Measurements from ENCODE around the gene PSMF1. TPM values are rescaled to one million over a fixed set of nuclear protein-coding genes. Genes with fewer than 3 reads are reported as not detected.

PSMF1 gene
- total RNA-seq, 1 donor from 2014 or later, result 133 TPM

- TF ChIP-seq CTCF (IDR thresholded peaks at IDR 0.05; ENCODE audit: insufficient read depth, low read depth, low read length) (no peak), EZH2 (IDR thresholded peaks at IDR 0.05; ENCODE audit: insufficient read depth, low read length) (no peak)
- no peak for FAIRE-seq
- Mint-ChIP-seq H3K4me1 (ENCODE audit: low read depth, unreplicated experiment) (no peaks in the 10 kb centered on the region), H3K27ac (ENCODE audit: unreplicated experiment) (no peak overlapping the region), H3K4me3 (ENCODE audit: unreplicated experiment) (no peak overlapping the region), H3K27me3 (ENCODE audit: low read depth, unreplicated experiment) (no peaks in the 10 kb centered on the region), H3K9me3 (ENCODE audit: unreplicated experiment) (no peaks in the 10 kb centered on the region), H3K36me3 (ENCODE audit: low read depth, unreplicated experiment) (peaks cover 21% of the 10 kb centered on the region)
- Histone ChIP-seq H3K4me3 (ENCODE audit: insufficient read depth, low read depth, low read length) (no peak overlapping the region), H3K4me1 (ENCODE audit: insufficient read depth, low read length) (no peaks in the 10 kb centered on the region), H2AFZ (ENCODE audit: low read depth, low read length) (no peak overlapping the region), H3K79me2 (ENCODE audit: insufficient read depth, low read length) (peaks cover 45% of the 10 kb centered on the region), H3K4me2 (ENCODE audit: low read length) (no peak overlapping the region), H4K20me1 (ENCODE audit: insufficient read depth, low read length) (peaks cover 53% of the 10 kb centered on the region), H3K36me3 (ENCODE audit: insufficient read depth, low read length) (peaks cover 24% of the 10 kb centered on the region), H3K9me3 (ENCODE audit: insufficient read depth, low read depth, low read length) (no peaks in the 10 kb centered on the region), H3K27ac (ENCODE audit: low read depth, low read length) (no peak overlapping the region), H3K27me3 (ENCODE audit: insufficient read depth, low read length) (no peaks in the 10 kb centered on the region), H3K9ac (ENCODE audit: low read length) (no peak overlapping the region)
- DNase-seq (ENCODE audit: low read depth), result no peak
These were observed 16.4 kb downstream of the PSMF1 start for GRCh38 chr20:1134836-1135235.

- Histone ChIP-seq H4K20me1 (ENCODE audit: insufficient read depth, low read length) (peaks cover 42% of the 10 kb centered on the region), H3K27ac (ENCODE audit: low read depth, low read length) (no peak overlapping the region), H3K79me2 (ENCODE audit: insufficient read depth, low read length) (peaks cover 34% of the 10 kb centered on the region), H3K4me3 (ENCODE audit: insufficient read depth, low read depth, low read length) (no peak overlapping the region), H3K9me3 (ENCODE audit: insufficient read depth, low read depth, low read length) (no peaks in the 10 kb centered on the region), H3K4me2 (ENCODE audit: low read length) (no peak overlapping the region), H3K9ac (ENCODE audit: low read length) (no peak overlapping the region), H3K36me3 (ENCODE audit: insufficient read depth, low read length) (peaks cover 28% of the 10 kb centered on the region), H3K4me1 (ENCODE audit: insufficient read depth, low read length) (no peaks in the 10 kb centered on the region), H2AFZ (ENCODE audit: low read depth, low read length) (no peak overlapping the region), H3K27me3 (ENCODE audit: insufficient read depth, low read length) (no peaks in the 10 kb centered on the region)
- no peak overlapping the region for H3K4me3 Mint-ChIP-seq (ENCODE audit: unreplicated experiment)
- H3K4me1 Mint-ChIP-seq (ENCODE audit: low read depth, unreplicated experiment), result no peaks in the 10 kb centered on the region
- no peak overlapping the region for H3K27ac Mint-ChIP-seq (ENCODE audit: unreplicated experiment)
- DNase-seq (ENCODE audit: low read depth), result no peak
- H3K36me3 Mint-ChIP-seq (ENCODE audit: low read depth, unreplicated experiment), result peaks cover 11% of the 10 kb centered on the region
- TF ChIP-seq EZH2 (IDR thresholded peaks at IDR 0.05; ENCODE audit: insufficient read depth, low read length) (no peak), CTCF (IDR thresholded peaks at IDR 0.05; ENCODE audit: insufficient read depth, low read depth, low read length) (no peak)
- FAIRE-seq, result no peak
- H3K9me3 Mint-ChIP-seq (ENCODE audit: unreplicated experiment), result no peaks in the 10 kb centered on the region
- H3K27me3 Mint-ChIP-seq (ENCODE audit: low read depth, unreplicated experiment), result no peaks in the 10 kb centered on the region
These were observed 18.8 kb downstream of the PSMF1 start for GRCh38 chr20:1137236-1137635.

GRCh38 chr20:1144401-1145172, 26.2 kb downstream of the PSMF1 start:
- Histone ChIP-seq H3K9ac (ENCODE audit: low read length) (no peak overlapping the region), H4K20me1 (ENCODE audit: insufficient read depth, low read length) (peaks cover 30% of the 10 kb centered on the region), H3K4me3 (ENCODE audit: insufficient read depth, low read depth, low read length) (no peak overlapping the region), H2AFZ (ENCODE audit: low read depth, low read length) (no peak overlapping the region), H3K36me3 (ENCODE audit: insufficient read depth, low read length) (peaks cover 16% of the 10 kb centered on the region), H3K79me2 (ENCODE audit: insufficient read depth, low read length) (no peaks in the 10 kb centered on the region), H3K4me2 (ENCODE audit: low read length) (no peak overlapping the region), H3K9me3 (ENCODE audit: insufficient read depth, low read depth, low read length) (no peaks in the 10 kb centered on the region), H3K4me1 (ENCODE audit: insufficient read depth, low read length) (no peaks in the 10 kb centered on the region), H3K27ac (ENCODE audit: low read depth, low read length) (no peak overlapping the region), H3K27me3 (ENCODE audit: insufficient read depth, low read length) (no peaks in the 10 kb centered on the region)
- Mint-ChIP-seq H3K9me3 (ENCODE audit: unreplicated experiment) (no peaks in the 10 kb centered on the region), H3K27me3 (ENCODE audit: low read depth, unreplicated experiment) (no peaks in the 10 kb centered on the region), H3K4me3 (ENCODE audit: unreplicated experiment) (no peak overlapping the region), H3K4me1 (ENCODE audit: low read depth, unreplicated experiment) (no peaks in the 10 kb centered on the region), H3K36me3 (ENCODE audit: low read depth, unreplicated experiment) (peaks cover 13% of the 10 kb centered on the region), H3K27ac (ENCODE audit: unreplicated experiment) (no peak overlapping the region)
- DNase-seq (ENCODE audit: low read depth) (no peak), FAIRE-seq (no peak)
- no peak for TF ChIP-seq EZH2 (IDR thresholded peaks at IDR 0.05; ENCODE audit: insufficient read depth, low read length)
- no peak for TF ChIP-seq CTCF (IDR thresholded peaks at IDR 0.05; ENCODE audit: insufficient read depth, low read depth, low read length)
